Measurements from ENCODE around the gene GDF10. TPM values are rescaled to one million over a fixed set of nuclear protein-coding genes. Genes with fewer than 3 reads are reported as not detected.

Gene GDF10
- total RNA-seq, 2 experiments from 2014 or later, result 0.16 to 0.22 TPM

GRCh38 chr10:47348138-47348651 lies 48.2 kb downstream of the GDF10 start, which contains the start of gene RBP3:
RBP3 (plus strand) TSS chr10:47348363; CDS start chr10:47348485, 122 bp downstream.
- ATAC-seq (ENCODE audit: poor library complexity) (no peak), DNase-seq (no peak)
- Histone ChIP-seq H3K27me3 (ENCODE audit: control insufficient read depth in 1 of 2, insufficient read depth in 2 of 2, low read length in 2 of 2) (no peaks in the 10 kb centered on the region), H3K4me1 (ENCODE audit: insufficient read depth, low read length) (no peaks in the 10 kb centered on the region), H3K9me3 (ENCODE audit: control insufficient read depth in 1 of 2, insufficient read depth in 1 of 2, low read length in 2 of 2) (no peaks in the 10 kb centered on the region), H3K36me3 (ENCODE audit: insufficient read depth, low read length) (no peaks in the 10 kb centered on the region), H3K27ac (ENCODE audit: low read depth in 1 of 2, low read length in 2 of 2) (no peak within 1 kb of the TSS), H3K4me3 (ENCODE audit: low read length) (no peak within 1 kb of the TSS)
- ChIA-PET POLR2A (no interaction called here), CTCF (no interaction called here)
- intact Hi-C loops (cut with DNase I, micrococcal nuclease), result no loop called here
- H3K4me3 Mint-ChIP-seq, result no peak within 1 kb of the TSS
- no peaks in the 10 kb centered on the region for H3K27me3 Mint-ChIP-seq
- no peaks in the 10 kb centered on the region for H3K36me3 Mint-ChIP-seq (ENCODE audit: low read depth)
- TF ChIP-seq CTCF (IDR thresholded peaks at IDR 0.05), result no peak
- no peaks in the 10 kb centered on the region for H3K4me1 Mint-ChIP-seq (ENCODE audit: low read depth)
- no peak within 1 kb of the TSS for H3K27ac Mint-ChIP-seq
- H3K9me3 Mint-ChIP-seq, result no peaks in the 10 kb centered on the region

GRCh38 chr10:47348661-47349470 lies 48.9 kb downstream of the GDF10 start:
- Mint-ChIP-seq H3K4me3 (no peak overlapping the region), H3K27me3 (no peaks in the 10 kb centered on the region), H3K36me3 (ENCODE audit: low read depth) (no peaks in the 10 kb centered on the region), H3K9me3 (no peaks in the 10 kb centered on the region), H3K27ac (no peak overlapping the region), H3K4me1 (ENCODE audit: low read depth) (no peaks in the 10 kb centered on the region)
- ChIA-PET CTCF (no interaction called here), POLR2A (no interaction called here)
- no peaks in the 10 kb centered on the region for H3K4me1 ChIP-seq (ENCODE audit: insufficient read depth, low read length)
- peak in 1 of 14 experiments; percentile 20 for DNase-seq
- no peaks in the 10 kb centered on the region for H3K36me3 ChIP-seq (ENCODE audit: insufficient read depth, low read length)
- no peak overlapping the region for H3K27ac ChIP-seq (ENCODE audit: low read depth in 1 of 2, low read length in 2 of 2)
- H3K4me3 ChIP-seq (ENCODE audit: low read length), result no peak overlapping the region
- intact Hi-C loops (cut with DNase I, micrococcal nuclease), result no loop called here
- ATAC-seq (ENCODE audit: poor library complexity), result no peak
- H3K9me3 ChIP-seq (ENCODE audit: control insufficient read depth in 1 of 2, insufficient read depth in 1 of 2, low read length in 2 of 2), result no peaks in the 10 kb centered on the region
- TF ChIP-seq CTCF (IDR thresholded peaks at IDR 0.05), result no peak
- no peaks in the 10 kb centered on the region for H3K27me3 ChIP-seq (ENCODE audit: control insufficient read depth in 1 of 2, insufficient read depth in 2 of 2, low read length in 2 of 2)

- Histone ChIP-seq H3K27me3 (ENCODE audit: control insufficient read depth in 1 of 2, insufficient read depth in 2 of 2, low read length in 2 of 2) (no peaks in the 10 kb centered on the region), H3K36me3 (ENCODE audit: insufficient read depth, low read length) (no peaks in the 10 kb centered on the region), H3K4me1 (ENCODE audit: insufficient read depth, low read length) (no peaks in the 10 kb centered on the region), H3K9me3 (ENCODE audit: control insufficient read depth in 1 of 2, insufficient read depth in 1 of 2, low read length in 2 of 2) (no peaks in the 10 kb centered on the region), H3K4me3 (ENCODE audit: low read length) (no peak overlapping the region), H3K27ac (ENCODE audit: low read depth in 1 of 2, low read length in 2 of 2) (no peak overlapping the region)
- no peak for TF ChIP-seq CTCF (IDR thresholded peaks at IDR 0.05)
- Mint-ChIP-seq H3K4me1 (ENCODE audit: low read depth) (no peaks in the 10 kb centered on the region), H3K27ac (no peak overlapping the region), H3K9me3 (no peaks in the 10 kb centered on the region), H3K27me3 (no peaks in the 10 kb centered on the region), H3K4me3 (no peak overlapping the region), H3K36me3 (ENCODE audit: low read depth) (no peaks in the 10 kb centered on the region)
- CTCF ChIA-PET, result no interaction called here
- POLR2A ChIA-PET, result no interaction called here
- DNase-seq (peak in 1 of 14 experiments; percentile 23), ATAC-seq (ENCODE audit: poor library complexity) (no peak)
- intact Hi-C loops (cut with DNase I, micrococcal nuclease), result no loop called here
Measured at GRCh38 chr10:47349516-47349915, 49.5 kb downstream of the GDF10 start.
